Measurements from ENCODE around the gene GTF3A. TPM values are rescaled to one million over a fixed set of nuclear protein-coding genes. Genes with fewer than 3 reads are reported as not detected.

Gene GTF3A
- total and polyA plus RNA-seq, 2 donors (not counting 3 experiments of a cell fraction or from before 2014, with no cell fraction given) = 37.9 to 73.3 TPM

DNA sequence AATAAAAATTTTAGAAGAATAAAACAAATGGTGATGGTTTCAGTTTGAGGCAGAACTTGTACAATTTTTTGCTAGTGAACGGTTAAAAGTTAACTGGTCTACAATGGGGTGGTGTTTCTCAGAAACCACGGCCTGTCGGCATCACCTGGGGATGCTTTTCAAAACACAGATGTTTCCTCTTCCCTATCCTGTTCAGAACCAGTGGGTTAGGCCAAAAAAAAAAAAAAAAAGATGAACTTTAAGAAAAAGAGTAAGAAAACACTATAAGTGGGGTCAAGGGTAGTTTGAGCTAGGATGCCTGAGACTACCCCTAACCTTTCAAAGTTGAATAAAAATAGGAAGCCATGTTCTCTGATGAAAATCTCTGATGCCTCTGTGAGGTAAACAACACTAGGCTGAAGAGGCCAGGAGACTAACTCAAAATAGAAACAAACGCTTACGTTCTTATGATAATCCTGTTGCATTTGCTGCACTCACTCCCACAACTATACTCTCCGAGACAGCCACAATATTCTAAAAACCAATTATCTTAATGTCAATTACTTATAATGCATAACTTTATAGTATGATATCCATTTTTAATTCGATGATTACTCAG, 22.7 kb downstream of the GTF3A start:
- Histone ChIP-seq H3K27me3 (ENCODE audit: control insufficient read depth in 2 of 2, insufficient read depth in 2 of 2, low read length in 2 of 2) (peaks cover 5 to 9% of the 10 kb centered on the region in 2 experiments), H3K4me3 (replicated peaks in 1 of 3; ENCODE audit: insufficient read depth in 1 of 3, low read depth in 1 of 3, low read length in 3 of 3) (no peak overlapping the region), H3K9ac (replicated peaks; ENCODE audit: extremely low read depth, insufficient read depth, low read length) (no peak overlapping the region), H4K20me1 (replicated peaks; ENCODE audit: control insufficient read depth, extremely low read depth, insufficient read depth, low read length) (no peaks in the 10 kb centered on the region), H3K27ac (ENCODE audit: insufficient read depth, low read depth, low read length) (no peak overlapping the region), H3K9me1 (replicated peaks; ENCODE audit: control insufficient read depth, extremely low read depth, insufficient read depth, low read length) (no peaks in the 10 kb centered on the region), H3K9me3 (replicated peaks; ENCODE audit: control insufficient read depth, insufficient read depth, low read length) (no peaks in the 10 kb centered on the region), H3K36me3 (ENCODE audit: control insufficient read depth in 2 of 2, extremely low read depth in 1 of 2, insufficient read depth in 2 of 2, low read length in 2 of 2) (no peaks in the 10 kb centered on the region), H3K79me2 (ENCODE audit: control insufficient read depth, insufficient read depth, low read length) (peaks cover 17% of the 10 kb centered on the region), H3K4me2 (ENCODE audit: insufficient read depth, low read length) (no peak overlapping the region), H2AFZ (ENCODE audit: low read depth, low read length) (no peak overlapping the region), H3K4me1 (ENCODE audit: control insufficient read depth, extremely low read depth, insufficient read depth, low read length) (peaks cover 21% of the 10 kb centered on the region)
- FAIRE-seq (no peak), DNase-seq (ENCODE audit: low read depth, low spot score) (peak; percentile 69)
- no TSS peak for BruUV-seq (replicated peaks)
- dilution Hi-C loops (cut with MboI; ENCODE audit: extremely low pct_ligation_motif_present, low sequenced_read_pairs) (no loop called here), intact Hi-C loops (cut with micrococcal nuclease) (no loop called here)
- ChIA-PET CTCF (interaction anchor here (0.6 to 6.4 kb wide), 2 partner anchors 21 to 630 kb away, joined by 3 to 41 read pairs; partner anchors contain the start of gene GTF3A), POLR2A (no interaction called here)
- TF ChIP-seq FOS (IDR thresholded peaks at IDR 0.05; ENCODE audit: borderline replicate concordance, insufficient read depth, low read length) (no peak), MYC (IDR thresholded peaks at IDR 0.05; ENCODE audit: low read depth, low read length) (no peak), JUN (IDR thresholded peaks at IDR 0.05; ENCODE audit: borderline replicate concordance, insufficient read depth, insufficient read length, low read depth) (no peak)

DNA sequence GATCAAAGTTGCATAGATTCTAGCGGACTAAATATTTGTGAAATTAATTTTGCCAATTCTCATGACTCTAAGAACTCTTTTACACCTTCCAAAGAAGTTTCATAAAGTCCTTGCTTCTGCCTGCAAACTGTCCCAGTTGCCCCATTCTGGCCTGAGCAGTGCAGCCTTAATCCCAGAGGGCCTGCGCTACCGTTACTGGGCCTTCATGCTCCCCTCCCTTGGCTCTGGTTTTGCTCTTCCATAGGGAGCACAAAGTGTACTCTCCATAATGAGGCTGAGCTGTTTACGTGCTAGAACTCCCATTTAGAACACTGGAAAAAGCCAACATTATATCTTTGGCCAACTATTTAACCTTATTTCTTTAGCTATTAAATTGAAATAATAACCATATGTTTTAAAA, 23.9 kb downstream of the GTF3A start:
- H4K20me1 ChIP-seq (replicated peaks; ENCODE audit: control insufficient read depth, extremely low read depth, insufficient read depth, low read length) = no peaks in the 10 kb centered on the region
- H3K79me2 ChIP-seq (ENCODE audit: control insufficient read depth, insufficient read depth, low read length) = peaks cover 17% of the 10 kb centered on the region
- FAIRE-seq = no peak
- no peak for TF ChIP-seq GATA2 (IDR thresholded peaks at IDR 0.05; ENCODE audit: insufficient read depth, insufficient read length, low read depth, low read length)
- TF ChIP-seq POLR2AphosphoS5 (IDR thresholded peaks at IDR 0.05; ENCODE audit: insufficient read depth, low read depth, low read length) = no peak
- no peak for TF ChIP-seq FOS (IDR thresholded peaks at IDR 0.05; ENCODE audit: borderline replicate concordance, insufficient read depth, low read length)
- TF ChIP-seq MAX (IDR thresholded peaks at IDR 0.05; ENCODE audit: insufficient read depth, insufficient read length) = no peak
- no peak overlapping the region for H3K27ac ChIP-seq (ENCODE audit: insufficient read depth, low read depth, low read length)
- H3K4me1 ChIP-seq (ENCODE audit: control insufficient read depth, extremely low read depth, insufficient read depth, low read length) = peaks cover 21% of the 10 kb centered on the region
- no TSS peak for BruUV-seq (replicated peaks)
- intact Hi-C loops (cut with micrococcal nuclease) = no loop called here
- ChIA-PET POLR2A (no interaction called here), CTCF (interaction anchor here (1.2 to 6.4 kb wide), 2 partner anchors 9 to 22 kb away, joined by 3 to 41 read pairs; partner anchors contain the start of gene GTF3A)
- H3K4me2 ChIP-seq (ENCODE audit: insufficient read depth, low read length) = no peak overlapping the region
- H3K36me3 ChIP-seq (ENCODE audit: control insufficient read depth in 2 of 2, extremely low read depth in 1 of 2, insufficient read depth in 2 of 2, low read length in 2 of 2) = no peaks in the 10 kb centered on the region
- H2AFZ ChIP-seq (ENCODE audit: low read depth, low read length) = no peak overlapping the region
- DNase-seq (ENCODE audit: low read depth, low spot score) = no peak
- dilution Hi-C loops (cut with MboI; ENCODE audit: extremely low pct_ligation_motif_present, low sequenced_read_pairs) = no loop called here
- H3K9me3 ChIP-seq (replicated peaks; ENCODE audit: control insufficient read depth, insufficient read depth, low read length) = no peaks in the 10 kb centered on the region
- H3K4me3 ChIP-seq (replicated peaks in 1 of 3; ENCODE audit: insufficient read depth in 1 of 3, low read depth in 1 of 3, low read length in 3 of 3) = no peak overlapping the region
- H3K9ac ChIP-seq (replicated peaks; ENCODE audit: extremely low read depth, insufficient read depth, low read length) = no peak overlapping the region
- H3K27me3 ChIP-seq (ENCODE audit: control insufficient read depth in 2 of 2, insufficient read depth in 2 of 2, low read length in 2 of 2) = peaks cover 5 to 15% of the 10 kb centered on the region in 2 experiments
- H3K9me1 ChIP-seq (replicated peaks; ENCODE audit: control insufficient read depth, extremely low read depth, insufficient read depth, low read length) = no peaks in the 10 kb centered on the region
